ENCODE results near the gene EXD3. TPM values are rescaled to one million over a fixed set of nuclear protein-coding genes. Genes with fewer than 3 reads are reported as not detected.

EXD3 gene
- total and polyA plus RNA-seq, 9 of the 15 experiments (the other 6 are each of a cell fraction or from before 2014, with no cell fraction given): 0.29 to 12.5 (median 3.9) TPM

DNA sequence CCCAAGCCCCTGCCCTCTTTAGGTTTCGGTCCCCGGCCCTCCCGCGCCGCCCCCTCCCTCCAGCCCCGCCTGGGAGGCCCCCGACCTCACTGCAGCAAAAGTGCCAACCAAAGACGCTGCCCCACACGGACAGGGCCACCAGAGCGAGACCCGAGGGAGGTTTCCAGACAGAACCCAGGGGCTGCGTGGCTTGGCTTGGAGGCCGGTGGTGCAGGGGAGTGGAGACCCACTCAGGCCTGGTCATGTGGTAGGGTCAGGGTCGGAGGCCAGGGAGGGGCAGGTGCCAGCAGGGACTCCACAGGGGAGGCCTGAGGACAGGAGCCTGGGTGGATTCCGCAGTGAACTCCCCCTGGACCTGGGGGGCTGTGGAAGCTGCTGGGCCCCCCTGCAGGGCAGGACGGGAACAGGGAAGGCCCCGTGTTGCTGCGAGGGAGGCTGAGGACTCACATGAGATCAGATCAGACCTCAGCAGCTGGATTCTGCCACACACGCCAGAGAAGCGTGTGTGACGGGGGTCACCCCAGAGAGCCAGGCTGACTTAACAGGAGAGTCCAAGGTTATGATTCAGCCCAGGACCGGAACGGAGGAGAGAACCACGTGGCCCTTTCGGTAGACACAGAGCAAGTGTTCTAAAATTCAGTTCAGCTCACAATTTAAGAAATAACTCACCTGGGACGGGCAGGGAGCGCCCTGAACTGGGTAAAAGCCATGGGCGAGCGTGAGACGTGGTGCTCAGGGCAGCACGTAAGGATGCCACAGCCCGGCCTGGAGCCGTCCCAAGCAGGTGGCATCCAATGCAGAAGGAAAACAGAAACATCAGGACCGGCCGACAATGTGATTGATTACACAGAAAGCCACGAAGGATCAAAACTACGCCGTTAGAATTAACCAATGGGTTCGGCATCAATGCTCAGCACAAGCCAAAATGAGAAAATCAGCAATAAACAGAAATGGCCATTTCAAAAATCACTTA, 38.9 kb downstream of the EXD3 start (continued):
- no peak for TF ChIP-seq RBBP5 (IDR thresholded peaks at IDR 0.05; ENCODE audit: borderline replicate concordance, insufficient read depth, low read length, poor library complexity, severe bottlenecking)
- TF ChIP-seq, protein P1, sequence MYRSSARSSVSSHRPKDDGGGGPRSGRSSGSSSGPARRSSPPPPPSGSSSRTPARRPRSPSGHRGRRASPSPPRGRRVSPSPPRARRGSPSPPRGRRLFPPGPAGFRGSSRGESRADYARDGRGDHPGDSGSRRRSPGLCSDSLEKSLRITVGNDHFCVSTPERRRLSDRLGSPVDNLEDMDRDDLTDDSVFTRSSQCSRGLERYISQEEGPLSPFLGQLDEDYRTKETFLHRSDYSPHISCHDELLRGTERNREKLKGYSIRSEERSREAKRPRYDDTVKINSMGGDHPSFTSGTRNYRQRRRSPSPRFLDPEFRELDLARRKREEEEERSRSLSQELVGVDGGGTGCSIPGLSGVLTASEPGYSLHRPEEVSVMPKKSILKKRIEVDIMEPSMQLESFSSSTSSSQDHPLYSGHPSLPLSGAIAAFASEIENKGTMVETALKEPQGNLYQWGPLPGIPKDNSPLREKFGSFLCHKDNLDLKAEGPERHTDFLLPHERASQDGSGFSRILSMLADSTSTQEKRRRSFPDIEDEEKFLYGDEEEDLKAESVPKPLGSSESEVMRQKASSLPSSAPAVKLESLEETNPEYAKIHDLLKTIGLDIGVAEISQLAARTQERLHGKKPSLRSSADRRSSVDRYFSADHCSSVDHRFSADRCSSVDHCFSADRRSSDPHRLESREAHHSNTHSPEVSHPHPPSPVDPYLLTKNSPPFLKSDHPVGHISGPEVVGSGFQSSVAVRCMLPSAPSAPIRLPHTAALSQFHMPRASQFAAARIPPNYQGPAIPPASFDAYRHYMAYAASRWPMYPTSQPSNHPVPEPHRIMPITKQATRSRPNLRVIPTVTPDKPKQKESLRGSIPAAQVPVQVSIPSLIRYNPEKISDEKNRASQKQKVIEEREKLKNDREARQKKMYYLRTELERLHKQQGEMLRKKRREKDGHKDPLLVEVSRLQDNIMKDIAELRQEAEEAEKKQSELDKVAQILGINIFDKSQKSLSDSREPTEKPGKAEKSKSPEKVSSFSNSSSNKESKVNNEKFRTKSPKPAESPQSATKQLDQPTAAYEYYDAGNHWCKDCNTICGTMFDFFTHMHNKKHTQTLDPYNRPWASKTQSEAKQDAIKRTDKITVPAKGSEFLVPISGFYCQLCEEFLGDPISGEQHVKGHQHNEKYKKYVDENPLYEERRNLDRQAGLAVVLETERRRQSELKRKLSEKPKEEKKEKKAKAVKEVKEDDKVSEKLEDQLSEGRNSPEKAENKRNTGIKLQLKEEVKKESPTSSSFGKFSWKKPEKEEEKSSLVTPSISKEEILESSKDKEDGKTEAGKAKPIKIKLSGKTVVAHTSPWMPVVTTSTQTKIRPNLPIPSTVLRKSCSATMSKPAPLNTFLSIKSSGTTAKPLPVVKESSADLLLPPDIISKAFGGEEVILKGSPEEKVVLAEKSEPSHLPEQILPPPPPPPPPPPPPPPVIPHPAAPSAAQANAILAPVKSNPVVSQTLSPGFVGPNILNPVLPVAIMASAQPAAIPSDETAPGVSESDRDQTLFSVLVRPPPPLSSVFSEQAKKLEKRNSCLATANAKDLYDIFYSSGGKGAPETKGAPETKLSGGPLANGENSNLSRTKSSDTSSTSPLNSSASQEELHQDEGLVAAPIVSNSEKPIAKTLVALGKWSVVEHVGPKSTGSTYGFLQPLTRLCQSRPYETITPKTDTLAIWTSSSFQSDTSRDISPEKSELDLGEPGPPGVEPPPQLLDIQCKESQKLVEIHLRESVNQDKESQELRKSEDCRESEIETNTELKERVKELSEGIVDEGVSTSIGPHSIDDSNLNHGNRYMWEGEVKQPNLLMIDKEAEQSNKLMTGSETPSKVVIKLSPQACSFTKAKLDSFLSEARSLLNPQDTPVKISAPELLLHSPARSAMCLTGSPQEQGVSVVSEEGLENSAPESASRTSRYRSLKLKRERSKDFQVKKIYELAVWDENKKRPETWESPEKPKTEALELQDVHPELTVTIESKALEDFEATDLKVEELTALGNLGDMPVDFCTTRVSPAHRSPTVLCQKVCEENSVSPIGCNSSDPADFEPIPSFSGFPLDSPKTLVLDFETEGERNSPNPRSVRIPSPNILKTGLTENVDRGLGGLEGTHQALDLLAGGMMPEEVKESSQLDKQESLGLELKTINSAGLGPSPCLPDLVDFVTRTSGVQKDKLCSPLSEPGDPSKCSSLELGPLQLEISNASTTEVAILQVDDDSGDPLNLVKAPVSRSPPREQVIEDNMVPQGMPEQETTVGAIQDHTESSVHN (IDR thresholded peaks at IDR 0.05; ENCODE audit: borderline replicate concordance in 1 of 2, low read depth in 1 of 2): no peak
